ENCODE results near the gene MACROD2. TPM values are rescaled to one million over a fixed set of nuclear protein-coding genes. Genes with fewer than 3 reads are reported as not detected.
"Not testable (repeated sequence)": the region's sequence is repeated elsewhere in the genome, so short reads cannot be mapped to it uniquely, and the experiment has no call there.

MACROD2 gene
- total RNA-seq, 2 experiments from 2014 or later = not detected

GRCh38 chr20:15333170-15333569 lies 1337.9 kb downstream of the MACROD2 start:
- DNase-seq = no peak
- CTCF ChIA-PET = no interaction called here
- POLR2A ChIA-PET = no interaction called here
- Mint-ChIP-seq H3K4me1 (no peaks in the 10 kb centered on the region), H3K9me3 (peaks cover 11% of the 10 kb centered on the region), H3K27ac (no peak overlapping the region), H3K36me3 (ENCODE audit: low read depth) (no peaks in the 10 kb centered on the region), H3K4me3 (no peak overlapping the region), H3K27me3 (no peaks in the 10 kb centered on the region)

GRCh38 chr20:15336011-15336410 lies 1340.7 kb downstream of the MACROD2 start:
- H3K9me3 Mint-ChIP-seq = peaks cover 10% of the 10 kb centered on the region
- H3K27me3 Mint-ChIP-seq = no peaks in the 10 kb centered on the region
- H3K4me3 Mint-ChIP-seq = no peak overlapping the region
- ChIA-PET CTCF (no interaction called here), POLR2A (no interaction called here)
- no peaks in the 10 kb centered on the region for H3K36me3 Mint-ChIP-seq (ENCODE audit: low read depth)
- DNase-seq = no peak
- H3K27ac Mint-ChIP-seq = no peak overlapping the region
- H3K4me1 Mint-ChIP-seq = no peaks in the 10 kb centered on the region

GRCh38 chr20:15336536-15336935 lies 1341.2 kb downstream of the MACROD2 start:
- H3K27ac Mint-ChIP-seq = no peak overlapping the region
- POLR2A ChIA-PET = no interaction called here
- H3K4me1 Mint-ChIP-seq = no peaks in the 10 kb centered on the region
- no peak overlapping the region for H3K4me3 Mint-ChIP-seq
- no peak for DNase-seq
- CTCF ChIA-PET = no interaction called here
- no peaks in the 10 kb centered on the region for H3K27me3 Mint-ChIP-seq
- H3K36me3 Mint-ChIP-seq (ENCODE audit: low read depth) = no peaks in the 10 kb centered on the region
- H3K9me3 Mint-ChIP-seq = peaks cover 10% of the 10 kb centered on the region

- CTCF ChIA-PET = no interaction called here
- H3K4me3 Mint-ChIP-seq = no peak overlapping the region
- H3K27me3 Mint-ChIP-seq = no peaks in the 10 kb centered on the region
- POLR2A ChIA-PET = no interaction called here
- no peak for DNase-seq
- peaks cover 13% of the 10 kb centered on the region for H3K9me3 Mint-ChIP-seq
- H3K27ac Mint-ChIP-seq = no peak overlapping the region
- H3K36me3 Mint-ChIP-seq (ENCODE audit: low read depth) = no peaks in the 10 kb centered on the region
- H3K4me1 Mint-ChIP-seq = no peaks in the 10 kb centered on the region
Measured at GRCh38 chr20:15339264-15339663, 1343.9 kb downstream of the MACROD2 start.

GRCh38 chr20:15342991-15343523 lies 1347.7 kb downstream of the MACROD2 start:
- Mint-ChIP-seq H3K27ac (no peak overlapping the region), H3K9me3 (peaks cover 7% of the 10 kb centered on the region), H3K27me3 (no peaks in the 10 kb centered on the region), H3K4me3 (no peak overlapping the region), H3K4me1 (no peaks in the 10 kb centered on the region), H3K36me3 (ENCODE audit: low read depth) (no peaks in the 10 kb centered on the region)
- POLR2A ChIA-PET = no interaction called here
- no peak for DNase-seq
- CTCF ChIA-PET = no interaction called here

- H3K36me3 Mint-ChIP-seq (ENCODE audit: low read depth) = no peaks in the 10 kb centered on the region
- H3K27ac Mint-ChIP-seq = no peak overlapping the region
- H3K4me3 Mint-ChIP-seq = no peak overlapping the region
- H3K27me3 Mint-ChIP-seq = no peaks in the 10 kb centered on the region
- ChIA-PET POLR2A (no interaction called here), CTCF (no interaction called here)
- peaks cover 9% of the 10 kb centered on the region for H3K9me3 Mint-ChIP-seq
- DNase-seq = no peak
- no peaks in the 10 kb centered on the region for H3K4me1 Mint-ChIP-seq
Measured at GRCh38 chr20:15345287-15345686, 1350.0 kb downstream of the MACROD2 start.

GRCh38 chr20:15346657-15347280 lies 1351.5 kb downstream of the MACROD2 start:
- CTCF ChIA-PET = no interaction called here
- POLR2A ChIA-PET = no interaction called here
- Mint-ChIP-seq H3K4me1 (no peaks in the 10 kb centered on the region), H3K27me3 (no peaks in the 10 kb centered on the region), H3K4me3 (no peak overlapping the region), H3K36me3 (ENCODE audit: low read depth) (no peaks in the 10 kb centered on the region), H3K9me3 (peaks cover 6% of the 10 kb centered on the region), H3K27ac (no peak overlapping the region)
- DNase-seq = no peak

GRCh38 chr20:15359056-15359455 lies 1363.7 kb downstream of the MACROD2 start:
- Mint-ChIP-seq H3K36me3 (ENCODE audit: low read depth) (no peaks in the 10 kb centered on the region), H3K4me3 (no peak overlapping the region), H3K27ac (no peak overlapping the region), H3K9me3 (peaks cover 2% of the 10 kb centered on the region), H3K4me1 (no peaks in the 10 kb centered on the region), H3K27me3 (no peaks in the 10 kb centered on the region)
- ChIA-PET POLR2A (no interaction called here), CTCF (no interaction called here)
- no peak for DNase-seq

- CTCF ChIA-PET = no interaction called here
Measured at GRCh38 chr20:15362849-15363248, 1367.5 kb downstream of the MACROD2 start.

GRCh38 chr20:15364781-15365180 lies 1369.5 kb downstream of the MACROD2 start:
- Mint-ChIP-seq H3K27me3 (no peaks in the 10 kb centered on the region), H3K27ac (no peak overlapping the region), H3K9me3 (peaks cover 4% of the 10 kb centered on the region), H3K36me3 (ENCODE audit: low read depth) (no peaks in the 10 kb centered on the region), H3K4me1 (no peaks in the 10 kb centered on the region), H3K4me3 (no peak overlapping the region)
- DNase-seq = no peak
- CTCF ChIA-PET = no interaction called here
- POLR2A ChIA-PET = no interaction called here

More at GRCh38 chr20:15362849-15363248, 1367.5 kb downstream of the MACROD2 start:
- DNase-seq = no peak
- POLR2A ChIA-PET = interaction anchor here (0.7 kb wide), 1 partner anchor 58 kb away, joined by 3 read pairs; no protein-coding TSS in a partner anchor
- Mint-ChIP-seq H3K9me3 (peaks cover 2% of the 10 kb centered on the region), H3K27me3 (no peaks in the 10 kb centered on the region), H3K4me1 (no peaks in the 10 kb centered on the region), H3K27ac (no peak overlapping the region), H3K4me3 (no peak overlapping the region), H3K36me3 (ENCODE audit: low read depth) (no peaks in the 10 kb centered on the region)

- POLR2A ChIA-PET = no interaction called here
- no peak overlapping the region for H3K27ac Mint-ChIP-seq
- H3K4me3 Mint-ChIP-seq = no peak overlapping the region
- no peaks in the 10 kb centered on the region for H3K27me3 Mint-ChIP-seq
- peaks cover 10% of the 10 kb centered on the region for H3K9me3 Mint-ChIP-seq
- CTCF ChIA-PET = interaction anchor here (0.6 kb wide), 1 partner anchor 1355 kb away, joined by 3 read pairs; no protein-coding TSS in a partner anchor
- H3K4me1 Mint-ChIP-seq = no peaks in the 10 kb centered on the region
- DNase-seq = no peak
- no peaks in the 10 kb centered on the region for H3K36me3 Mint-ChIP-seq (ENCODE audit: low read depth)
Measured at GRCh38 chr20:15370370-15370769, 1375.1 kb downstream of the MACROD2 start.

- Mint-ChIP-seq H3K4me3 (no peak overlapping the region), H3K36me3 (ENCODE audit: low read depth) (no peaks in the 10 kb centered on the region), H3K9me3 (peaks cover 10% of the 10 kb centered on the region), H3K27me3 (no peaks in the 10 kb centered on the region), H3K27ac (no peak overlapping the region), H3K4me1 (no peaks in the 10 kb centered on the region)
- CTCF ChIA-PET = no interaction called here
- DNase-seq = no peak
- POLR2A ChIA-PET = no interaction called here
Measured at GRCh38 chr20:15374682-15375081, 1379.4 kb downstream of the MACROD2 start.

GRCh38 chr20:15375836-15376235 lies 1380.5 kb downstream of the MACROD2 start:
- H3K4me1 Mint-ChIP-seq = no peaks in the 10 kb centered on the region
- H3K27ac Mint-ChIP-seq = no peak overlapping the region
- ChIA-PET CTCF (no interaction called here), POLR2A (no interaction called here)
- no peaks in the 10 kb centered on the region for H3K27me3 Mint-ChIP-seq
- no peaks in the 10 kb centered on the region for H3K36me3 Mint-ChIP-seq (ENCODE audit: low read depth)
- no peak overlapping the region for H3K4me3 Mint-ChIP-seq
- no peak for DNase-seq
- H3K9me3 Mint-ChIP-seq = peaks cover 10% of the 10 kb centered on the region

- POLR2A ChIA-PET; H3K27ac Mint-ChIP-seq; CTCF ChIA-PET; DNase-seq; H3K27me3 Mint-ChIP-seq; H3K36me3 Mint-ChIP-seq (ENCODE audit: low read depth); H3K4me3 Mint-ChIP-seq; H3K4me1 Mint-ChIP-seq: not testable (repeated sequence)
- peaks cover 10% of the 10 kb centered on the region for H3K9me3 Mint-ChIP-seq
Measured at GRCh38 chr20:15377603-15378002, 1382.3 kb downstream of the MACROD2 start.

Data from activated CD4-positive, alpha-beta memory T cell treated with anti-CD3 and anti-CD28 coated beads, Interleukin-2, amount 10 ng/mL, durations not matched to agents 7 days and 5 days (primary cell).